PC-9 (cell line): ENCODE data around the gene GLRX2.

Experiments
- CTCF ChIP-seq: fragments of 200-600 bp; sonication (generic); conservative IDR thresholded peaks from 2 replicates; pipeline ENCODE4 v1.6.1; 2017; ENCODE audit warnings: mixed run types, antibody characterized with exemption, mild to moderate bottlenecking, moderate library complexity
- EZH2 ChIP-seq: fragments of 200-600 bp; sonication (generic); IDR thresholded peaks from 2 replicates; pipeline ENCODE4 v1.8.0; 2017; ENCODE audit warnings: antibody characterized with exemption, low read depth

GRCh38 chr1:193105821-193106177 lies 585 bp upstream of the GLRX2 start:
- TF ChIP-seq EZH2 (no peak), CTCF (no peak)
